HepG2 (cell line): ENCODE data around the gene DNMT3B. TPM values are rescaled to one million over a fixed set of nuclear protein-coding genes. Genes with fewer than 3 reads are reported as not detected.

Experiments used
- ATAC-seq: fragments of 200-7000 bp; cut with Tn5 transposase; 3 replicates; pipeline ENCODE4 v1.9.1; 2020; ENCODE audit warnings: mild to moderate bottlenecking, moderate library complexity
- BruUV-seq: library from RNA; stranded (reverse); fragments of 400-500 nt; replicated peaks from 2 replicates; lab custom pipeline; 2021; lab: Mats Ljungman, UMichigan
- CTCF ChIA-PET: fragments of 300-600 bp; formaldehyde crosslinking; extraction: SDS; loops from one replicate; lab custom pipeline; 2021; ENCODE audit warnings: low total read pairs, inconsistent platforms, low intra/inter-chr PET ratio; lab: Yijun Ruan, JAX
- POLR2A ChIA-PET: fragments of 350-600 bp; sonication (Branson Sonifier 250); formaldehyde crosslinking; loops from one replicate; lab custom pipeline; 2020; ENCODE audit warnings: antibody characterized with exemption, inconsistent platforms; lab: Yijun Ruan, JAX
- DNase-seq: peaks from one replicate; pipeline ENCODE4 v3.0.0-alpha.2; 2015; ENCODE audit warnings: low spot score
- FAIRE-seq: peaks from 3 replicates; lab custom pipeline; 2011; peaks lifted over from hg19 to GRCh38; lab: Jason Lieb, UNC
- H2AFZ ChIP-seq: one replicate; pipeline ENCODE4 v1.6.1; 2011; ENCODE audit warnings: low read length, inconsistent platforms
- H3K27ac ChIP-seq: fragments of 300-600 bp; 3 replicates; pipeline ENCODE4 v1.8.0; 2011; ENCODE audit warnings: mixed run types, mild to moderate bottlenecking, mixed read lengths, low read length, inconsistent platforms; ENCODE audit not compliant: insufficient read depth; ENCODE audit errors: extremely low read length
- H3K27me3 ChIP-seq, 2 experiments: fragments of 200-600 bp in 1 of 2; 2 replicates in 1 of 2; 3 replicates in 1 of 2; pipeline versions ENCODE4 v1.6.0 to v1.8.0; 2011; ENCODE audit warnings: low read length in 2 of 2, mild to moderate bottlenecking in 2 of 2, moderate library complexity in 2 of 2, inconsistent platforms in 1 of 2; ENCODE audit not compliant: insufficient read depth in 2 of 2, control insufficient read depth in 1 of 2
- H3K36me3 ChIP-seq, 2 experiments: fragments of 200-600 bp in 1 of 2; replicated peaks in 1 of 2; 2 replicates in 1 of 2; 3 replicates in 1 of 2; pipeline versions ENCODE4 v1.5.1 to v1.8.0; 2011; ENCODE audit warnings: low read length in 2 of 2, inconsistent platforms in 1 of 2; ENCODE audit not compliant: insufficient read depth in 2 of 2, control insufficient read depth in 1 of 2
- H3K4me1 ChIP-seq: 2 replicates; pipeline ENCODE4 v1.5.1; 2012; ENCODE audit warnings: low read length, inconsistent platforms; ENCODE audit not compliant: insufficient read depth
- H3K4me2 ChIP-seq: 2 replicates; pipeline ENCODE4 v1.6.0; 2011; ENCODE audit warnings: low read depth, low read length, inconsistent platforms
- H3K4me3 ChIP-seq, 3 experiments: fragments of 200-600 bp in 1 of 3; sonication (generic), shearing (Covaris generic) in 1 of 3; replicated peaks in 1 of 3; 2 replicates each; pipeline ENCODE4 v1.5.1; 2011 to 2016; ENCODE audit warnings: low read length in 3 of 3, inconsistent platforms in 2 of 3, low read depth in 2 of 3, mild to moderate bottlenecking in 2 of 3, control low read depth in 1 of 3, mixed read lengths in 1 of 3; ENCODE audit not compliant: insufficient read depth in 1 of 3
- H3K79me2 ChIP-seq: one replicate; pipeline ENCODE4 v1.6.1; 2011; ENCODE audit warnings: low read length, inconsistent platforms; ENCODE audit not compliant: insufficient read depth
- H3K9ac ChIP-seq: 2 replicates; pipeline ENCODE4 v1.6.0; 2011; ENCODE audit warnings: mild to moderate bottlenecking, low read depth, low read length, inconsistent platforms; ENCODE audit not compliant: insufficient read depth
- H3K9me3 ChIP-seq: 2 replicates; pipeline ENCODE4 v1.5.1; 2012; ENCODE audit warnings: mild to moderate bottlenecking, low read length
- H4K20me1 ChIP-seq: 2 replicates; pipeline ENCODE4 v1.6.0; 2011; ENCODE audit warnings: inconsistent platforms, mild to moderate bottlenecking, low read length, moderate library complexity; ENCODE audit not compliant: insufficient read depth
- EHMT2 ChIP-seq: fragments of 200-600 bp; sonication (generic); IDR thresholded peaks from 2 replicates; pipeline ENCODE4 v1.7.0; 2017; ENCODE audit warnings: antibody characterized with exemption, low read depth, low read length, borderline replicate concordance
- FOXP4 ChIP-seq: sonication (generic); formaldehyde crosslinking; IDR thresholded peaks from 2 replicates; pipeline ENCODE4 v1.4.0; 2020; ENCODE audit warnings: missing genetic modification reagents
- GZF1 ChIP-seq: sonication (generic); formaldehyde crosslinking; IDR thresholded peaks from 2 replicates; pipeline ENCODE4 v1.5.1; 2020; ENCODE audit warnings: mild to moderate bottlenecking, missing genetic modification reagents
- KDM1A ChIP-seq: IDR thresholded peaks from 2 replicates; pipeline ENCODE4 v1.6.1; 2016; ENCODE audit warnings: missing compliant biosample characterization
- MTERF4 ChIP-seq: sonication (generic); formaldehyde crosslinking; IDR thresholded peaks from 2 replicates; pipeline ENCODE4 v1.8.0; 2023; ENCODE audit warnings: mild to moderate bottlenecking, missing genetic modification reagents
- RAD21 ChIP-seq: fragments of 450-650 bp; formaldehyde crosslinking; IDR thresholded peaks from 2 replicates; pipeline ENCODE4 v1.5.0; 2020; ENCODE audit warnings: mild to moderate bottlenecking
- SIN3A ChIP-seq: IDR thresholded peaks from 2 replicates; pipeline ENCODE4 v1.6.1; 2011; ENCODE audit warnings: low read depth, mild to moderate bottlenecking, control low read depth, low read length, borderline replicate concordance
- SP2 ChIP-seq: sonication (generic); formaldehyde crosslinking; IDR thresholded peaks from 2 replicates; pipeline ENCODE4 v1.5.1; 2020; ENCODE audit warnings: mild to moderate bottlenecking, missing genetic modification reagents
- STAT6 ChIP-seq: sonication (generic); formaldehyde crosslinking; IDR thresholded peaks from 2 replicates; pipeline ENCODE4 v1.4.0; 2020; ENCODE audit warnings: missing genetic modification reagents, mild to moderate bottlenecking, borderline replicate concordance
- TCF7 ChIP-seq: sonication (generic); IDR thresholded peaks from 2 replicates; pipeline ENCODE4 v1.6.1; 2016; ENCODE audit warnings: antibody characterized with exemption, low read depth
- ZFY ChIP-seq: sonication (generic); formaldehyde crosslinking; IDR thresholded peaks from 2 replicates; pipeline ENCODE4 v1.4.0; 2020; ENCODE audit warnings: missing genetic modification reagents
- ZNF333 ChIP-seq: sonication (generic); formaldehyde crosslinking; IDR thresholded peaks from 2 replicates; pipeline ENCODE4 v1.4.0; 2020; ENCODE audit warnings: mild to moderate bottlenecking, missing genetic modification reagents, borderline replicate concordance
- ZNF567 ChIP-seq: sonication (generic); formaldehyde crosslinking; IDR thresholded peaks from 2 replicates; pipeline ENCODE4 v1.8.1; 2023; ENCODE audit warnings: mild to moderate bottlenecking, missing genetic modification reagents, borderline replicate concordance
- ZNF747 ChIP-seq: sonication (generic); formaldehyde crosslinking; IDR thresholded peaks from 2 replicates; pipeline ENCODE4 v1.8.1; 2023; ENCODE audit warnings: missing genetic modification reagents, mild to moderate bottlenecking, borderline replicate concordance
- ZSCAN12 ChIP-seq: sonication (generic); formaldehyde crosslinking; IDR thresholded peaks from 2 replicates; pipeline ENCODE4 v1.9.0; 2021; ENCODE audit warnings: mild to moderate bottlenecking, missing genetic modification reagents
- WGBS: methylation state at CpG from one replicate; pipeline ENCODE4 v1.1.6; 2017; ENCODE audit warnings: low lambda C conversion rate; 5-methylcytosine and 5-hydroxymethylcytosine counted together
- in situ Hi-C: cut with HindIII; loops from 2 replicates; pipeline ENCODE4 v1.10.0; 2017; ENCODE audit warnings: low pct_unique_long_range_greater_than_20kb; ENCODE audit not compliant: extremely low pct_ligation_motif_present
- intact Hi-C: fragments of 100-400 bp; cut with micrococcal nuclease; formaldehyde crosslinking; loops from one replicate; pipeline ENCODE4 v1.10.0; 2022; ENCODE audit not compliant: unreplicated experiment
- polyA plus RNA-seq, 8 experiments: library from polyadenylated mRNA; depleted of rRNA in 3 of 8; stranded (reverse) in 7 of 8; unstranded in 1 of 8; fragments of >200 nt; fragmentation: Illumina TruSeq in 4 of 8; extraction: Trizol in 4 of 8; gene quantifications; 2 replicates each; pipeline versions ENCODE4 v1.2.1 to v1.2.3, GENCODE V29; 2011 to 2016; ENCODE audit warnings: low read depth in 4 of 8, missing spikeins in 1 of 8, mixed read lengths in 1 of 8; ENCODE audit not compliant: insufficient read depth in 1 of 8
- total RNA-seq, 5 experiments: library from RNA; depleted of rRNA; stranded (reverse); fragments of >200 nt; fragmentation: Illumina TruSeq; extraction: Trizol; gene quantifications; 2 replicates each; pipeline ENCODE4 v1.2.3, GENCODE V29; 2016; ENCODE audit warnings: low read depth in 1 of 5
- TF ChIP-seq, protein P1 (sequence below): sonication (generic); formaldehyde crosslinking; IDR thresholded peaks from 2 replicates; pipeline ENCODE4 v1.5.1; 2020; ENCODE audit warnings: missing genetic modification reagents, mild to moderate bottlenecking, borderline replicate concordance

DNMT3B gene
- total and polyA plus RNA-seq, 2 of the 13 experiments (the other 11 are each of a cell fraction or from before 2014, with no cell fraction given) = 3.8 to 13.9 TPM

- TSS peak; percentile 58 for BruUV-seq
- in situ Hi-C loops = no loop called here
- peaks cover 62% of the 10 kb centered on the region for H3K4me1 ChIP-seq
- H3K9ac ChIP-seq = peak overlapping the region; percentile 87
- peak overlapping the region; percentile 80 to 99 (median 94) for H3K4me3 ChIP-seq
- H4K20me1 ChIP-seq = no peaks in the 10 kb centered on the region
- peak; percentile 45 for ATAC-seq
- H3K79me2 ChIP-seq = peaks cover 5% of the 10 kb centered on the region
- intact Hi-C loops = loop anchor here (1.0 to 5.0 kb wide), 3 partner anchors 20 to 68 kb away; partner anchors contain the start of gene DNMT3B
- peak overlapping the region; percentile 89 for H3K4me2 ChIP-seq
- no peak for FAIRE-seq
- no peaks in the 10 kb centered on the region; a peak in 1 of 5 replicates for H3K27me3 ChIP-seq
- no peak overlapping the region for H2AFZ ChIP-seq
- peaks cover 0 to under 1% of the 10 kb centered on the region in 2 experiments; a peak in 1 of 5 replicates for H3K36me3 ChIP-seq
- H3K9me3 ChIP-seq = no peaks in the 10 kb centered on the region
- peak overlapping the region; percentile 44 for H3K27ac ChIP-seq
- DNase-seq = no peak
- CTCF ChIA-PET = interaction anchor here (1.9 kb wide), 1 partner anchor 36 kb away, joined by 4 read pairs; no protein-coding TSS in a partner anchor
- POLR2A ChIA-PET = interaction anchor here (1.1 to 3.0 kb wide), 8 partner anchors 12 to 78 kb away, joined by 3 to 21 read pairs (median 5); partner anchors contain the start of genes DNMT3B and MAPRE1
- WGBS = 14% methylated on average over 25 of the region's 25 CpGs
- TF ChIP-seq ZNF333 = peak; percentile 84
- no peak for TF ChIP-seq KDM1A (CRISPR knock-in tag)
- TF ChIP-seq ZNF747 = no peak
- no peak for TF ChIP-seq ZNF567 (CRISPR knock-in tag)
- no peak for TF ChIP-seq EHMT2
- TF ChIP-seq FOXP4 (CRISPR knock-in tag) = no peak
- no peak for TF ChIP-seq TCF7
- no peak for TF ChIP-seq RAD21
- no peak for TF ChIP-seq STAT6 (CRISPR knock-in tag)
- 0 out of 2 replicates have a peak, but pooled peaks have one; percentile 15 for TF ChIP-seq SP2 (CRISPR knock-in tag)
- no peak for TF ChIP-seq ZSCAN12 (CRISPR knock-in tag)
- TF ChIP-seq GZF1 (CRISPR knock-in tag) = 0 out of 2 replicates have a peak, but pooled peaks have one; percentile 34
- 0 out of 2 replicates have a peak, but pooled peaks have one; percentile 75 for TF ChIP-seq MTERF4 (CRISPR knock-in tag)
- TF ChIP-seq, protein P1, sequence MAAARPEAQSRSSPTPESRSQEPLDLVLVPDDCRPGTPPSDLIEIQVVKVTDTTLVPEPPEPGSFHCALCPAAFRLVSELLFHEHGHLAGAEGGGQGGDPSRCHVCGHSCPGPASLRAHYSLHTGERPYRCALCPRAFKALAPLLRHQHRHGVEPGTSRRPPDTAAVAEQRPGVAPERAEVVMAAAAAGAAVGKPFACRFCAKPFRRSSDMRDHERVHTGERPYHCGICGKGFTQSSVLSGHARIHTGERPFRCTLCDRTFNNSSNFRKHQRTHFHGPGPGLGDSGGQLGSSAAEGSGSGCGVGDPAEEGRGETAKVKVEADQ (CRISPR knock-in tag) = no peak
- TF ChIP-seq ZFY (CRISPR knock-in tag) = no peak
- TF ChIP-seq SIN3A = 0 out of 2 replicates have a peak, but pooled peaks have one; percentile 23
These were observed 19.6 kb upstream of the DNMT3B start for GRCh38 chr20:32742322-32743236.
